Progenitor cell of endocrine pancreas (in vitro differentiated cells): ENCODE measurements around the gene COL27A1. TPM values are rescaled to one million over a fixed set of nuclear protein-coding genes. Genes with fewer than 3 reads are reported as not detected.

ENCODE experiments used
- DNase-seq: peaks from one replicate; pipeline ENCODE4 v3.0.0; 2021; ENCODE audit warnings: low spot score; ENCODE audit not compliant: unreplicated experiment
- H3K27ac Mint-ChIP-seq: 2 replicates; pipeline ENCODE4 v1.8.0; 2021; ENCODE audit warnings: mild to moderate bottlenecking, moderate library complexity, mixed read lengths
- H3K27me3 Mint-ChIP-seq: 2 replicates; pipeline ENCODE4 v1.8.0; 2021; ENCODE audit warnings: mixed read lengths
- H3K36me3 Mint-ChIP-seq: 2 replicates; pipeline ENCODE4 v1.8.0; 2022; ENCODE audit warnings: mixed read lengths; ENCODE audit not compliant: insufficient read depth
- H3K4me1 Mint-ChIP-seq: 2 replicates; pipeline ENCODE4 v1.8.0; 2021; ENCODE audit warnings: low read depth, mixed read lengths
- H3K4me3 Mint-ChIP-seq: 2 replicates; pipeline ENCODE4 v1.8.0; 2021; ENCODE audit warnings: low read depth, mild to moderate bottlenecking, moderate library complexity, mixed read lengths
- H3K9me3 Mint-ChIP-seq: 2 replicates; pipeline ENCODE4 v1.8.0; 2021; ENCODE audit warnings: low read depth, mixed read lengths
- total RNA-seq: library from RNA; stranded (reverse); gene quantifications from 2 replicates; pipeline ENCODE4 v1.2.1, GENCODE V29; 2021
- TF ChIP-seq, protein P1 (sequence below): fragments of 200-600 bp; sonication (generic); IDR thresholded peaks from one replicate; pipeline ENCODE4 v1.5.0; 2021; ENCODE audit warnings: antibody characterized with exemption, mild to moderate bottlenecking; ENCODE audit not compliant: unreplicated experiment

Gene COL27A1
- total RNA-seq, 1 donor from 2014 or later = 178 TPM

DNA sequence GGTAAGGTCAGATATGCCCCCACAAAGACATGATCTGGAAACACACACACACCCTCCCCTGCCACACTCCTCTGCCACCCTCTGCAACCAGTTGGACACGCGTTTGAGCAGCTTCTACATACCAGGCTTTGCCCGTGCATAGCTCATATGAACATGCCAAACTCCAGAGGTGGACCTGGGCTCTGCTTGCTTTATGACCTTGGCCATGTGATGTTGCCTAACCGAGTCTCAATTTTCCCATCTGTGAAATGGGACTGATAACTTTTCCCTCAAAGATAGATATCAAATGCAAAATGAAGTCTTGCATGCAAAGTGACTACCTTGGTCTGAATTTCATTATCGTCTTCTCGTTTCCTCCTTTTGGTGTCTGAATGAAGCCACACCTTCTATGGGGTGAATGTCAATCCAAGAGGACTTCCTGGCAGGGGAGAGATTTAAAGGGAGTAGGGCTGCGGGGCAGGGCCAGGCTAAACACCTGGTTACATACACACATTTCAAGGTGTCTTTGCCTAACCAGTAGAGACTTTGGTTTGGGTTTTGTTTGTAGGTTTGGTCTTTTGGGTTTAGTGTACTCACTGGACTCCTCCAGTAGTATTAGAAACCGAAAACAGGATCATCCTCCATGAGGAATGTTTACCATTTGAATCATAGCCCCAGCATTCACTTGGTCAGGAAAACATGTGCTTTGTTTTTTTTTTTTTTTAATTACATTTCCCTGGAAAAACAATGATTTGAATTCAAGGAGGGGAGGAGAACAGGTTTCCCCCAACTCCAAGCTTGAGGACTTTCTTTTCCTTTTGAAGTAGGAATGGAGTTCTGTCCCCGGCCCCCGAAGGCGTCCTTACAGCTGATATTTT, 63.2 kb downstream of the COL27A1 start:
- Mint-ChIP-seq H3K27ac (no peak overlapping the region), H3K4me1 (no peaks in the 10 kb centered on the region), H3K36me3 (peaks cover 13% of the 10 kb centered on the region), H3K9me3 (no peaks in the 10 kb centered on the region), H3K27me3 (no peaks in the 10 kb centered on the region), H3K4me3 (no peak overlapping the region)
- TF ChIP-seq, protein P1, sequence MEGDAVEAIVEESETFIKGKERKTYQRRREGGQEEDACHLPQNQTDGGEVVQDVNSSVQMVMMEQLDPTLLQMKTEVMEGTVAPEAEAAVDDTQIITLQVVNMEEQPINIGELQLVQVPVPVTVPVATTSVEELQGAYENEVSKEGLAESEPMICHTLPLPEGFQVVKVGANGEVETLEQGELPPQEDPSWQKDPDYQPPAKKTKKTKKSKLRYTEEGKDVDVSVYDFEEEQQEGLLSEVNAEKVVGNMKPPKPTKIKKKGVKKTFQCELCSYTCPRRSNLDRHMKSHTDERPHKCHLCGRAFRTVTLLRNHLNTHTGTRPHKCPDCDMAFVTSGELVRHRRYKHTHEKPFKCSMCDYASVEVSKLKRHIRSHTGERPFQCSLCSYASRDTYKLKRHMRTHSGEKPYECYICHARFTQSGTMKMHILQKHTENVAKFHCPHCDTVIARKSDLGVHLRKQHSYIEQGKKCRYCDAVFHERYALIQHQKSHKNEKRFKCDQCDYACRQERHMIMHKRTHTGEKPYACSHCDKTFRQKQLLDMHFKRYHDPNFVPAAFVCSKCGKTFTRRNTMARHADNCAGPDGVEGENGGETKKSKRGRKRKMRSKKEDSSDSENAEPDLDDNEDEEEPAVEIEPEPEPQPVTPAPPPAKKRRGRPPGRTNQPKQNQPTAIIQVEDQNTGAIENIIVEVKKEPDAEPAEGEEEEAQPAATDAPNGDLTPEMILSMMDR = no peak
- DNase-seq = no peak

DNA sequence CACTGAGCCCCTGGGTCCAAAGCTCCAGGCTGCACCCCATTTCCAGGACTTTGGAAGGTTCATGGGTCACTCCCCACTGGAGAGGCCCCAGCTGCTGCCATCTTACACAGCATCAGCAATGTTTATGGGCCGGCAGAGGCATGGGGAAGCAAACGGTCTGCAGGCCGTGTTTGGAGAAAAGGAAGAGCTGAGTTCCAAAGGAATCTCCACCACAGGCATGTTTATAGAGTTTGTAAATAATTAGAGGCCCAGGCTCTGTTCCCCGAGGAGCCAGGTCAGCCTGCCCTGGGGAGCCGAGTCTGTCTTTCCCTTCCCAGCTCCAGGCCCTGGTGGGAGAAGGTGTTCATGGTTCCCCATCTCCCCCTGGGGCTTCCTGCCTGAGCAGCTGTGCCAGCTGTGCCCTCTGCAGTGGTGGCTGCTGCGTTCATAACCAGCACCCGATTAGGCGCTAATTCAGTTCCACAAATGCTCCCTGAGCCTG, 64.8 kb downstream of the COL27A1 start:
- Mint-ChIP-seq H3K4me1 (peaks cover 2% of the 10 kb centered on the region), H3K27ac (no peak overlapping the region), H3K4me3 (no peak overlapping the region), H3K36me3 (peaks cover 12% of the 10 kb centered on the region), H3K9me3 (no peaks in the 10 kb centered on the region), H3K27me3 (no peaks in the 10 kb centered on the region)
- DNase-seq = no peak
- TF ChIP-seq, protein P1 = no peak

DNA sequence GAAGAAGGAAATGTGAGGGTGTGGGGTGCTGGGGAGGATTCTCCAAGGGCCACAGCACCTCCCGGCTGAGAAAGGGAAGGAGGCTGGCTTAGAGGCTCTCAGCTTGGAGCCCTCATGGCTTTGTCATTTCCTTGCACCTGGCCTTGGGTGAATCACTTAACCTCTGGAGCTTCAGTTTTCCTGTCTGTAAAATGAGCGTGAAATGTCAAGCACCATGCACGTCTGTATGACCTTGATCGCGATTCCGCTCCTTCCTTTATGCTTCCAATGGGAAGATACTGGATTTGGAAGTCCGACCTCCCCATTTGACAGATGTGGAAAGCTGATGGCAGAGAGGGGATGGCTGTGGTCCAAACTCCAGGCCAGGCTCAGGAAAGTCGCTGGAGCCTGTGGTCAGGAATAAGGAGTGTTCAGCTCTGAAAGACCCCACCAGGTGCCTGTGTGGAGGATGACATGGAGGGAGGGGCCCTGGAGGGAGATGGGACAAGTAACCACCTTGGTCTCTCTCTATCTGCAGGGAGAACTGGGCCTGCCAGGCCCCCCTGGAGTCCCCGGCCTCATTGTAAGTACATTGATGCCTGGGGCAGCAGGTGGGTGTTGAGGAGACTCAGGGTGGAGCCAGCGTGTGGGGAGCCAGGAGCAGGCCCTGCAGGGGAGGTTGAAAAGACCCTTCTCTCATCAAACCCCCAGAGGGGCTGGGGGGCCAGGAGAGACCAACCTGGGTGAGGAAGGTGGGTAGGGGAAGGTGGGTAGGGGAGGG, 66.5 kb downstream of the COL27A1 start:
- peaks cover 2% of the 10 kb centered on the region for H3K4me1 Mint-ChIP-seq
- TF ChIP-seq, protein P1 = no peak
- no peaks in the 10 kb centered on the region for H3K27me3 Mint-ChIP-seq
- H3K4me3 Mint-ChIP-seq = no peak overlapping the region
- peaks cover 12% of the 10 kb centered on the region for H3K36me3 Mint-ChIP-seq
- no peaks in the 10 kb centered on the region for H3K9me3 Mint-ChIP-seq
- no peak for DNase-seq
- no peak overlapping the region for H3K27ac Mint-ChIP-seq

DNA sequence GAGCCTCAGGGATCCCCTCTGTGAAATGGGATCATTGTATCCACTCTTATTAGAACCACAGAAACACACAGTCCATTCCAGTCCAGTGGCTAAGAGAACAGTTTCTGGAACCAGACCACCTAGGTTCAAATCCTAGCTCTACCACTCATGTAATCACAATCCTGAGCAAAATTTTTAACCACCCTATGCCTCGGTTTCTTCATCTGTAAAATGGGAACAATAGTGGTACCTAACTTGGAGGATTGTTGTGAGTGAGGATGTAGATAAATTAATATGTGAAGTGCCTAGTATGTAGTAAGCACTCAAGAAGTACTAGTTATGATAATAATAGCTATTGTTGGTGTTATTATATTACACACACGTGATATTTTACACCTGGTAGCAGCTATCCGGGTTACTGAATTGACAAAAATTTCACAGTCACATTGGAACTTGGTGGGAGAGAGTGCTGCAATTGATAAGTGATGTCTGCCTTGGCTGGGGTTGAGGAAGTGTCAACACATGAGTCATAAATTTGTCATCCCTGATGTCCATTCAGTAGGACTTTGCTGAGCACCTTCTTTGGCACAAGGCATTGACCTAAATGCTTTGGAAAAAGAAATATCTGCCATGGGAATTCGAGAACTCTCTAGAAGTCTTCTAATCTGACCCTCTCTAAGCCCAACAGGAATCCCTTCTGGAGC, 68.4 kb downstream of the COL27A1 start:
- DNase-seq = no peak
- Mint-ChIP-seq H3K27ac (peak overlapping the region; percentile 42), H3K4me3 (no peak overlapping the region), H3K27me3 (no peaks in the 10 kb centered on the region), H3K36me3 (peaks cover 8% of the 10 kb centered on the region), H3K9me3 (no peaks in the 10 kb centered on the region), H3K4me1 (peaks cover 4% of the 10 kb centered on the region)
- TF ChIP-seq, protein P1 = no peak

DNA sequence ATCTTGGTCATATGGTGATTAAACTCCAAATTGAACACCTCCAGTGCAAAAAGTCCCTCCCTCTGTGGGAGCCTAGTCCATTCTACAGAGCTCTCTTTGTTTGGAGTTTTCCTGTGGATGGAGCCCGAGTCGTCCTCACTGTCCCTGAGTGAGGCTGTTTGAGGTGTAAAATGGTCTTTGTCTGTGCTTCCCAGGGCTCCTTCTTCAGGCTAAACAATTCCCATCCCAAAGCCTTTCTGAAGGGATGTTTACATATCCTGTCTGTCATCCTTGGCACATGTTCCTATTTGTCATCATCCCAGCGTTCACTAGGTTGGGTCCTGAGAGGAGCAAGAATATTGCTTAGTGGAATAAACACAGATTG, 68.9 kb downstream of the COL27A1 start:
- TF ChIP-seq, protein P1 = no peak
- no peak for DNase-seq
- H3K27ac Mint-ChIP-seq = no peak overlapping the region
- H3K36me3 Mint-ChIP-seq = peaks cover 8% of the 10 kb centered on the region
- no peaks in the 10 kb centered on the region for H3K9me3 Mint-ChIP-seq
- H3K27me3 Mint-ChIP-seq = no peaks in the 10 kb centered on the region
- no peak overlapping the region for H3K4me3 Mint-ChIP-seq
- peaks cover 4% of the 10 kb centered on the region for H3K4me1 Mint-ChIP-seq
